Activated CD4-positive, CD25-positive, alpha-beta regulatory T cell (primary cell): ENCODE measurements around the gene PALLD.
A peak's percentile ranks its signal among the peaks of the same experiment; 100 is the strongest.
"Not testable (repeated sequence)": the region's sequence is repeated elsewhere in the genome, so short reads cannot be mapped to it uniquely, and the experiment has no call there.

Source experiments
- DNase-seq, 4 experiments: peaks; one replicate each; lab custom pipeline; 2025; lab: John Stamatoyannopoulos, UW

Gene PALLD

GRCh38 chr4:168491563-168491962 is 5.3 kb upstream of the PALLD start:
- no peak for DNase-seq

- no peak for DNase-seq
Observed at GRCh38 chr4:168498251-168498650, 1.4 kb downstream of the PALLD start.

- DNase-seq: no peak
Observed at GRCh38 chr4:168499241-168499640, 2.4 kb downstream of the PALLD start.

GRCh38 chr4:168501407-168501806 is 4.6 kb downstream of the PALLD start:
- DNase-seq: no peak

GRCh38 chr4:168502861-168503260 is 6.0 kb downstream of the PALLD start:
- DNase-seq: no peak

GRCh38 chr4:168503652-168504362 is 7.0 kb downstream of the PALLD start:
- no peak for DNase-seq

- no peak for DNase-seq
Observed at GRCh38 chr4:168504526-168504925, 7.7 kb downstream of the PALLD start.

GRCh38 chr4:168506014-168506413 is 9.2 kb downstream of the PALLD start:
- DNase-seq: no peak

GRCh38 chr4:168507178-168507815 is 10.4 kb downstream of the PALLD start:
- DNase-seq: no peak

GRCh38 chr4:168508683-168509082 is 11.8 kb downstream of the PALLD start:
- no peak for DNase-seq

- DNase-seq: no peak
Observed at GRCh38 chr4:168509786-168510185, 12.9 kb downstream of the PALLD start.

GRCh38 chr4:168511780-168512489 is 15.1 kb downstream of the PALLD start:
- DNase-seq: peak; percentile 4 to 13 (median 9)

- not testable (repeated sequence) for DNase-seq
Observed at GRCh38 chr4:168513826-168514225, 17.0 kb downstream of the PALLD start.

GRCh38 chr4:168514249-168514852 is 17.5 kb downstream of the PALLD start:
- no peak for DNase-seq

GRCh38 chr4:168515222-168516011 is 18.6 kb downstream of the PALLD start:
- DNase-seq: no peak

- no peak for DNase-seq
Observed at GRCh38 chr4:168516841-168517240, 20.0 kb downstream of the PALLD start.

- no peak for DNase-seq
Observed at GRCh38 chr4:168519576-168519975, 22.7 kb downstream of the PALLD start.

GRCh38 chr4:168521721-168522120 is 24.9 kb downstream of the PALLD start:
- no peak for DNase-seq

- no peak for DNase-seq
Observed at GRCh38 chr4:168522356-168522755, 25.5 kb downstream of the PALLD start.

- no peak for DNase-seq
Observed at GRCh38 chr4:168522829-168523489, 26.1 kb downstream of the PALLD start.

- DNase-seq: no peak
Observed at GRCh38 chr4:168524006-168524405, 27.2 kb downstream of the PALLD start.
